HG02884 (cell line): ENCODE measurements around the gene COPZ2.
"Not testable (repeated sequence)": the region's sequence is repeated elsewhere in the genome, so short reads cannot be mapped to it uniquely, and the experiment has no call there.

ENCODE experiments used
- ATAC-seq: cut with Tn5 transposase; IDR thresholded peaks from one replicate; pipeline ENCODE4 v1.9.1; 2021; ENCODE audit warnings: mild to moderate bottlenecking, moderate library complexity; ENCODE audit not compliant: unreplicated experiment

COPZ2 gene

DNA sequence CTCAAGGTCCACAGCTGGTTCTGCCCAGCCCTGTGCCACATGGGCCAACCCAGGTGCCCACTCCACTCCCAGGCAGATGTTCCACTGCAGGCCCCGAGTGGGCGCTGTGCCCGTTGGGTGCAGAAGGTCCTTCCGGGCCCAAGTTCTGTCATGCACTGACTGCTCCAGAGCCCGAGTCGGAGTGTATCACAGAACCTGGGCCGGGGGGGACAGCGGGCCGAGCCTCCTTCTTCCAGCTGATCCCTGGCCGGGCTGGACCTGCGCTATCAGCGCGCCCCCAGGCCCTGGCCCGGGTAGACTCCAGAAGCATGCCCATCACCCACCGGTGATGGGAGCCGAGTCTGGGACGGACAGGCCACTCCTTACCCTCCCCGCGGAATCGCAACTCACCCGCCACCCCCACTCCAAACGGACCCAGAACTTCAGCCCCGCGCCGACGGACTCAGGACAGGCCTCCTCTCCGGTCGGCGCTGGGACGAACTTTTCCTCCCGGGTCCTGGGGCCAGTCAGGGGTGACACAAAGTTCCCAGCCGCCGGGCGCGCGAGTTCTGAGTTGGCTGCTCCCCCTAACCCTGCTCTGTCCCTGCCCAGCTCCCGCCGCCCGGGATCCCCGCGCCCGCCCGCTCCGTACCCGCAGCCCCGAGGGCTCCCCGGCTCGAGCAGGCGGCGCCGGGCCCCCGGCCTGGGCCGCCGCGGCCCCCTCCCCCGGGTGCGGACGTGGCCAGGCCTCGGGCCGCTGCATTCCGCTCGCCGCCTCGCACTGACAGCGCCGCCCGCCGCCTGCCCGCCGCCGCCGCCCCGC, at the start of gene COPZ2:
TSS of gene COPZ2 (minus strand) at position 762 of the 802 bp plus-strand sequence. CDS start at position 742, 20 bp downstream.
- ATAC-seq = no peak

- no peak for ATAC-seq
Measured at GRCh38 chr17:48084932-48085331, 47.3 kb upstream of the COPZ2 start.

GRCh38 chr17:48081858-48082257, 44.3 kb upstream of the COPZ2 start:
- ATAC-seq = no peak

- ATAC-seq = not testable (repeated sequence)
Measured at GRCh38 chr17:48077152-48077551, 39.6 kb upstream of the COPZ2 start.

DNA sequence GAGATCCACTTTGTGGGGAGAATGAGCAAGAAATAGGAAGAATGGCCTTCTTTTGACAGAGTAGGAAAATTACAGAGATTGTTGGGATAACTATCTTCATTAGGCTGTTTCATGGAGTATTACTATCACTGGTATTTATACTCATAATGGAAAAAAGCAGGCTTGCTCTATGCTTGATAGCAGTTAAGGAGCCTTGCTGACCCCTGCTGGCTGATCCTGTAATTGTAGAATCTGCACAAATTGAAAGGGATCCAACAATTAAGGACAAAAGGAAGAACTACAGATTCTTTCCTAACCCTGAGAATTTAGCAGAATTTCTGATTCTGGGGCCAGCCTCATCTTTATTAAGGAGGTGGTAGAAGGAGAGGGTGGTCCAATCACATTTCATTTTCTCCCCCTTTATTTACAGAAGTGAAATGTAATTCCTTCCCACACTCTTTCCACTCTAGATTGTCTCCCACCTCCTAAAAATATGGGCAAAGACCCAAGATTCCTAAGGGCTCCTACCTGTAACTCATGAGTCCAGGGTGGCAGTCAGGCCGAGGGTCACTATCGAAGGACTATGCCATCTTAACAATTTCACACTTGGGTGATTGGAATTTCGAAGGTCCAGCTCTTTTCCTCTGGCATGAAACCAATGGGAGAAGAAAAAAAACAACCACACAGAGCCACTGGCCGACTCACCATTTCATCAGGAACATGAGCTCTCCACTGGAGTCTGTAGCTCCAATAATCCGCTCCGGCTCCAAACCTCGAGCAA, 36.9 kb upstream of the COPZ2 start:
- ATAC-seq = no peak

- not testable (repeated sequence) for ATAC-seq
Measured at GRCh38 chr17:48073566-48074094, 36.0 kb upstream of the COPZ2 start.

- ATAC-seq = not testable (repeated sequence)
Measured at GRCh38 chr17:48072811-48073210, 35.2 kb upstream of the COPZ2 start.

GRCh38 chr17:48071654-48072053, 34.1 kb upstream of the COPZ2 start:
- ATAC-seq = no peak

GRCh38 chr17:48070195-48070594, 32.6 kb upstream of the COPZ2 start:
- ATAC-seq = no peak

GRCh38 chr17:48068491-48068961, 30.9 kb upstream of the COPZ2 start:
- ATAC-seq = no peak

GRCh38 chr17:48067808-48068207, 30.2 kb upstream of the COPZ2 start:
- not testable (repeated sequence) for ATAC-seq

GRCh38 chr17:48067245-48067644, 29.6 kb upstream of the COPZ2 start:
- no peak for ATAC-seq

GRCh38 chr17:48066656-48067055, 29.1 kb upstream of the COPZ2 start:
- no peak for ATAC-seq

DNA sequence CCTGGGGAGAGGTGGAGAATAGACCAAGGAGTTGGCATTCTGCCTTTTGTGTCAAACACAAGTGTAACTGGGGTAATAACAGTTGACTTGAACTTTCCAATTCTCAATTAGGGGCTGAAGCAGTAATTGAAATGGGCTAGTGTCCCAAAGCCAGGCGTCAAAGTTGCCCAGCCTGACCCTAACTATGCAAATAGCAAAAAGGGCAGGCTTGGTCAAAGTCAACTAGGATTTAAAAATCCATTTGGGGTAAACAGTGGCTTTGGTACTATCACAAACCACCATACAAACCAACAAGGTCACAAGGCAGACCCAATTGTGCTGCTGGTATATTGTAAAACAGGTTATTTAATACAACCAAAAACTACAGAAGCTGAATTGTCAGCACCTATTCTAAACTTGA, 28.6 kb upstream of the COPZ2 start:
- no peak for ATAC-seq

DNA sequence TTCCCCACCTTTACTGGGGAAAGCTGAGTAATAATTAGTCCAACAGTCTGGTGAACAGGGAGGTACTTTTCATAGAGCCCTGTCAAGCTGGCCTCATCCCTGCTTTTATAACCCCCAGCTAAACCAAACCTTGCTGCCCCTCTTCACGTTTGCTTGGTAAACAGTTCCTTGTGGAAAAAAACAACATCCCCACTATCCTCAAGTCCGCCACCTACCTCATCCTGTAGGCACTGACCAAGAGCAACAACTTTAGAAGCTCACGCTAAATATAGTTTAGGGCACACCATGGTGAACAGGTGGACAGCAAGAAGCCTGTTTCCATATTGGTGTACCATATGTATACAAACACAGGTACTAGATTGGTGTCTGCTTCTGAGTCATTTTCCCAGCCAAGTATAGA, 27.0 kb upstream of the COPZ2 start:
- ATAC-seq = no peak

- ATAC-seq = no peak
Measured at GRCh38 chr17:48062273-48062672, 24.7 kb upstream of the COPZ2 start.

GRCh38 chr17:48060249-48060648, 22.7 kb upstream of the COPZ2 start:
- ATAC-seq = no peak

DNA sequence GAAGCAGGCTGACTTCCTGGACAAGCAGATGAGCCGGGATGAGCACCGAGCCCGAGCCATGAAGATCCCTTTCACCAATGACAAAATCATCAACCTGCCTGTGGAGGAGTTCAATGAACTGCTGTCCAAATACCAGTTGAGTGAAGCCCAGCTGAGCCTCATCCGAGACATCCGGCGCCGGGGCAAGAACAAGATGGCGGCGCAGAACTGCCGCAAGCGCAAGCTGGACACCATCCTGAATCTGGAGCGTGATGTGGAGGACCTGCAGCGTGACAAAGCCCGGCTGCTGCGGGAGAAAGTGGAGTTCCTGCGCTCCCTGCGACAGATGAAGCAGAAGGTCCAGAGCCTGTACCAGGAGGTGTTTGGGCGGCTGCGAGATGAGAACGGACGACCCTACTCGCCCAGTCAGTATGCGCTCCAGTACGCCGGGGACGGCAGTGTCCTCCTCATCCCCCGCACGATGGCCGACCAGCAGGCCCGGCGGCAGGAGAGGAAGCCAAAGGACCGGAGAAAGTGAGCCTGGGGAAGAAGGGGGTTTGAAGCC, 21.6 kb upstream of the COPZ2 start:
- no peak for ATAC-seq

- ATAC-seq = no peak
Measured at GRCh38 chr17:48058393-48059124, 21.0 kb upstream of the COPZ2 start.

- no peak for ATAC-seq
Measured at GRCh38 chr17:48057626-48058025, 20.0 kb upstream of the COPZ2 start.

GRCh38 chr17:48056879-48057278, 19.3 kb upstream of the COPZ2 start:
- no peak for ATAC-seq
